Fibroblast of pulmonary artery (primary cell): Measurements from ENCODE around the gene INHBC.
"Not testable (repeated sequence)": the region's sequence is repeated elsewhere in the genome, so short reads cannot be mapped to it uniquely, and the experiment has no call there.

Source experiments
- DNase-seq: peaks from one replicate; pipeline ENCODE4 v3.0.0-alpha.2; 2010; ENCODE audit warnings: low read depth
- H3K4me3 ChIP-seq: replicated peaks from 2 replicates; pipeline ENCODE4 v1.5.1; 2011; ENCODE audit warnings: low read depth, mild to moderate bottlenecking, control low read depth, low read length, moderate library complexity
- CTCF ChIP-seq: IDR thresholded peaks from 2 replicates; pipeline ENCODE4 v1.5.1; 2011; ENCODE audit warnings: mild to moderate bottlenecking, control low read depth, low read length, inconsistent platforms; ENCODE audit errors: missing control alignments

Gene INHBC

GRCh38 chr12:57397441-57397840 lies 37.1 kb upstream of the INHBC start:
- TF ChIP-seq CTCF, result no peak
- no peak overlapping the region for H3K4me3 ChIP-seq
- no peak for DNase-seq

GRCh38 chr12:57399718-57400463 lies 34.7 kb upstream of the INHBC start:
- DNase-seq, H3K4me3 ChIP-seq: not testable (repeated sequence)

GRCh38 chr12:57401165-57401564 lies 33.4 kb upstream of the INHBC start:
- TF ChIP-seq CTCF, result no peak
- H3K4me3 ChIP-seq, result no peak overlapping the region

GRCh38 chr12:57402156-57402555 lies 32.4 kb upstream of the INHBC start:
- H3K4me3 ChIP-seq, DNase-seq: not testable (repeated sequence)

More at GRCh38 chr12:57401165-57401564, 33.4 kb upstream of the INHBC start:
- DNase-seq, result no peak

DNA sequence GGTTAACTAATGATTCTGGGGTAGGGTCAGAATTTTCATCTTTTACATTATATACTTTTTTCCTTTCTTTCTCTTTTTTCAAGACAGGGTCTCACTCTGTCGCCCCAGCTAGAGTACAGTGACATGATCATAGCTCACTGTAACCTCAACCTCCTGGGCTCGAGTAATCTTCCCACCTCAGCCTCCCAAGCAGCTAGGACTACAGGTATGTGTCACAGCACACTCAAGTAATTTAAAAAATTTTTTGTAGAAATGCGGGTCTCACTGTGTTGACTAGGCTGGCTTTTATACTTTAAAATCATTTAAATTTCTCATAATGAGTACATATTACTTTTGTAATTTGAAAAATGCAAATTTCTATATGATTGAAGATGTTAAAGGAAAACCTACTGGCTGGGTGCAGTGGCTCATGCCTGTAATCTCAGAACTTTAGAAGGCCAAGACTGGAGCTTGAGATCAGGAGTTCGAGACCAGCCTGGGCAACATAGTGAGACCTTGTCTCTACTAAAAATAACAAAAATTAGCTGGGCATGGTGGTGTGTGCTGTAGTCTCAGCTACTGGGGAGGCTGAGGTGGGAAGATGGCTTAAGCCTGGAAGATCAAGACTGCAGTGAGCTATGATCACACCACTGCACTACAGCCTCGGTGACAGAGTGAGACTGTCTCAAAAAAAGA lies 29.5 kb upstream of the INHBC start:
- H3K4me3 ChIP-seq, result no peak overlapping the region
- TF ChIP-seq CTCF, result no peak
- DNase-seq, result no peak

- DNase-seq, result no peak
- H3K4me3 ChIP-seq, result no peak overlapping the region
- no peak for TF ChIP-seq CTCF
Observed at GRCh38 chr12:57410534-57410933, 24.1 kb upstream of the INHBC start.

- DNase-seq, H3K4me3 ChIP-seq: not testable (repeated sequence)
Observed at GRCh38 chr12:57414160-57414559, 20.4 kb upstream of the INHBC start.

GRCh38 chr12:57415088-57415487 lies 19.5 kb upstream of the INHBC start:
- H3K4me3 ChIP-seq, result no peak overlapping the region
- DNase-seq, result no peak
- no peak for TF ChIP-seq CTCF
